DOHH2 (cell line): ENCODE measurements around the gene DYNLT5.

Experiments
- CTCF ChIP-seq: fragments of 200-600 bp; sonication (generic); IDR thresholded peaks from one replicate; pipeline ENCODE4 v1.5.1; 2014; ENCODE audit warnings: antibody characterized with exemption, mild to moderate bottlenecking, low read depth, low read length; ENCODE audit not compliant: poor library complexity, severe bottlenecking
- EZH2phosphoT487 ChIP-seq: fragments of 200-600 bp; sonication (generic); IDR thresholded peaks from 2 replicates; pipeline ENCODE4 v1.6.1; 2017; ENCODE audit warnings: borderline replicate concordance, mild to moderate bottlenecking, antibody characterized with exemption, low read length, moderate library complexity, mixed read lengths

GRCh38 chr1:66730462-66730861, 21.8 kb upstream of the DYNLT5 start:
- TF ChIP-seq CTCF (no peak), EZH2phosphoT487 (no peak)
